ENCODE measurements around the gene NR4A1. TPM values are rescaled to one million over a fixed set of nuclear protein-coding genes. Genes with fewer than 3 reads are reported as not detected.

NR4A1 gene
- total RNA-seq, 1 experiment from 2014 or later, result 4.4 TPM

DNA sequence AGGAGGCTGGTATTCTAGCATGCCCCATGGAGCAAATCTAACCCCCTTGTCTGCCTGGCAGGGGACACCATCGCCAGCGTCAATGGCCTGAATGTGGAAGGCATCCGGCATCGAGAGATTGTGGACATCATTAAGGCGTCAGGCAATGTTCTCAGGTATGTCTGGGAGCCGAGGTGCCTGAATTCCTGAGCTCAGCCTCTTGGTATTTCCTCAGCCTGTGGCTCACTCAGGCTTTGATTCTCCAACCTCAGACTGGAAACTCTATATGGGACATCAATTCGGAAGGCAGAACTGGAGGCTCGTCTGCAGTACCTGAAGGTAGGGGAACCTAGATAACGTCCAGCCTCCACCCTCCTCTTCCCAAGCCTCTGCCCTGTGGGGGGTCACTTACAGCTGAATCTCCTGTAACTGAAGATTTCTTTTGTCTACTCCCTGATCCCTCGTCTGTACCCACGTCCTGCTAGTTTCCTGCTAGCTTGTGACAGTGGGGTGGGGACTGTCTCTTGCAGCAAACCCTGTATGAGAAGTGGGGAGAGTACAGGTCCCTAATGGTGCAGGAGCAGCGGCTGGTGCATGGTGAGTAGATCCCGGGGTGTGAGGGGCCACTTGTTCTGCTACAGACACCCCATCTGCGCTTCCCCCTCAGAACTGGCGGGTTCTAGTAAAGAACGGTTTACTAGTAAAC is 37.5 kb upstream of the NR4A1 start:
- no peaks in the 10 kb centered on the region for H3K9me3 ChIP-seq
- no peak overlapping the region for H3K4me3 ChIP-seq
- H3K27me3 ChIP-seq, result no peaks in the 10 kb centered on the region
- H3K36me3 ChIP-seq, result no peaks in the 10 kb centered on the region
- DNase-seq, result no peak

DNA sequence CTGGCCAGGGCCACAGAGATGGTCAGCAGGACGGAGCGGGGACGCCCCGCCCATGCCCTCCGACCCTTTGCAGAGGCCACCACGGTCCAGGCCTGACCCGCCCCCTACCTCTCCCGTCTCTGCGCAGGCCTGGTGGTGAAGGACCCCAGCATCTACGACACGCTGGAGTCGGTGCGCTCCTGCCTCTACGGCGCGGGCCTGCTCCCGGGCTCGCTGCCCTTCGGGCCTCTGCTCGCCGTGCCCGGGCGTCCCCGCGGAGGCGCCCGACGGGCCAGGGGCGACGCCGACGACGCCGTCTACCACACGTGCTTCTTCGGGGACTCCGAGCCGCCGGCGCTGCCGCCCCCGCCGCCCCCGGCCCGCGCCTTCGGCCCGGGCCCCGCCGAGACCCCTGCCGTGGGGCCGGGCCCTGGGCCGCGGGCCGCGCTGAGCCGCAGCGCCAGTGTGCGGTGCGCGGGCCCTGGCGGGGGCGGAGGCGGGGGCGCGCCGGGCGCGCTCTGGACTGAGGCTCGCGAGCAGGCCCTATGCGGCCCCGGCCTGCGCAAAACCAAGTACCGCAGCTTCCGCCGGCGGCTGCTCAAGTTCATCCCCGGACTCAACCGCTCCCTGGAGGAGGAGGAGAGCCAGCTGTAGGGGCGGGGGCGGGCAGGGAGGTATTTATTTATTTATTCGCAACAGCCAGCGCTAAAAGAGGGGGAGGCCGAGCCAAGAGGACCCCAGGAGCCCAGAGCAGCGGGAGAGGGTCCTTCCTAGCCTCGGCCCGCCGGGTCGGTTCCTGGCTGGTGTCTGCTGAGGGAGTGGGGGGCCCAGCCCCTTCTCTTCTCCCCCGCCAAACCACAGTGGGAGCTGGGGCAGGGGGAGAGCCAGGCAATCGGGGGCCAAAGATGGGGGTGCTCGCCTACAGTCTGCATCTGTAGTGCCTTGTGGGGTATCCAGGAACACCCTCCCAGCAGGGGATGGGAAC is 36.4 kb upstream of the NR4A1 start:
- DNase-seq, result no peak
- H3K9me3 ChIP-seq, result no peaks in the 10 kb centered on the region
- no peaks in the 10 kb centered on the region for H3K27me3 ChIP-seq

GRCh38 chr12:52015532-52016041 is 35.7 kb upstream of the NR4A1 start:
- Histone ChIP-seq H3K27me3 (no peaks in the 10 kb centered on the region), H3K36me3 (no peaks in the 10 kb centered on the region), H3K9me3 (no peaks in the 10 kb centered on the region), H3K4me3 (no peak overlapping the region)
- no peak for DNase-seq

More for the DNA sequence above, 36.4 kb upstream of the NR4A1 start:
- Histone ChIP-seq H3K4me3 (no peak overlapping the region), H3K36me3 (no peaks in the 10 kb centered on the region)

GRCh38 chr12:52018433-52019112 is 32.7 kb upstream of the NR4A1 start:
- Histone ChIP-seq H3K36me3 (no peaks in the 10 kb centered on the region), H3K9me3 (no peaks in the 10 kb centered on the region), H3K27me3 (no peaks in the 10 kb centered on the region), H3K4me3 (no peak overlapping the region)
- no peak for DNase-seq

DNA sequence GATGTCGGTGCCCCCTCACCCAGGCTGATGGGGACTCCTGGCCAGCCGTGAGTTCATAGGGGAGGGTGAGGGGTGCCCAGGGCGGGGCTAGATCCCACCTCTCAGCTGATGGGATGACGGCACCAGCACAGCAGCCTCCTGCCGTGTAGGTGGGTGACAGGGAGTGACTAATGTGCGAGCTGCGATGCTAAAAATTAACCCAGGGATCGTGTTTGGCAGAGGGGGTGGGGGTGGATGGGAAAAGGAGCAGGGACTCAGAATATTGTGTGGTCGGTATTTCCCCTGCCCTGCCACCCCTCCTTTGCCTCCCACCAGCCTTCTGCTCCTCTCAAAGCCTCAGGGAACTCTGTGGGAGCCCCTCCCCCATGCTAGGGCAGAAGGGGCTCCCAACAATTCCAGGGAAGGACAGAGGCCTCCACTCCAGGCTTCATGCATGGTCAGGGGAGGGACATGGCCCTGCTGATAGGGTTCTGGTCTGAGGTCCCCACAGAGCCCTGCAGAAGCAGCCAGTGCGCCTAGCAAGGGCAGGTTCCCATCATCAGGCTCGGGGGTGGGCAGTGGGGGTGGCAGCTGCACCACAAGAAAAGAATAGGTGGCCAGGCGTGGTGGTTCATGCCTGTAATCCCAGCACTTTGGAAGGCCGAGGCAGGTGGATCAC is 32.0 kb upstream of the NR4A1 start:
- DNase-seq, result no peak
- H3K27me3 ChIP-seq, result no peaks in the 10 kb centered on the region
- no peak overlapping the region for H3K4me3 ChIP-seq
- H3K36me3 ChIP-seq, result no peaks in the 10 kb centered on the region
- H3K9me3 ChIP-seq, result no peaks in the 10 kb centered on the region

- DNase-seq, result peak; percentile 44
- no peak overlapping the region for H3K4me3 ChIP-seq
- H3K9me3 ChIP-seq, result no peaks in the 10 kb centered on the region
- no peaks in the 10 kb centered on the region for H3K27me3 ChIP-seq
- H3K36me3 ChIP-seq, result no peaks in the 10 kb centered on the region
Measured at GRCh38 chr12:52020539-52021336, 30.5 kb upstream of the NR4A1 start.

GRCh38 chr12:52022841-52023181 is 28.4 kb upstream of the NR4A1 start:
- H3K4me3 ChIP-seq, result no peak overlapping the region; the same call in 1 of the 2 replicates
- H3K27me3 ChIP-seq, result no peaks in the 10 kb centered on the region
- no peak for DNase-seq
- no peaks in the 10 kb centered on the region for H3K9me3 ChIP-seq
- H3K36me3 ChIP-seq, result no peaks in the 10 kb centered on the region

DNA sequence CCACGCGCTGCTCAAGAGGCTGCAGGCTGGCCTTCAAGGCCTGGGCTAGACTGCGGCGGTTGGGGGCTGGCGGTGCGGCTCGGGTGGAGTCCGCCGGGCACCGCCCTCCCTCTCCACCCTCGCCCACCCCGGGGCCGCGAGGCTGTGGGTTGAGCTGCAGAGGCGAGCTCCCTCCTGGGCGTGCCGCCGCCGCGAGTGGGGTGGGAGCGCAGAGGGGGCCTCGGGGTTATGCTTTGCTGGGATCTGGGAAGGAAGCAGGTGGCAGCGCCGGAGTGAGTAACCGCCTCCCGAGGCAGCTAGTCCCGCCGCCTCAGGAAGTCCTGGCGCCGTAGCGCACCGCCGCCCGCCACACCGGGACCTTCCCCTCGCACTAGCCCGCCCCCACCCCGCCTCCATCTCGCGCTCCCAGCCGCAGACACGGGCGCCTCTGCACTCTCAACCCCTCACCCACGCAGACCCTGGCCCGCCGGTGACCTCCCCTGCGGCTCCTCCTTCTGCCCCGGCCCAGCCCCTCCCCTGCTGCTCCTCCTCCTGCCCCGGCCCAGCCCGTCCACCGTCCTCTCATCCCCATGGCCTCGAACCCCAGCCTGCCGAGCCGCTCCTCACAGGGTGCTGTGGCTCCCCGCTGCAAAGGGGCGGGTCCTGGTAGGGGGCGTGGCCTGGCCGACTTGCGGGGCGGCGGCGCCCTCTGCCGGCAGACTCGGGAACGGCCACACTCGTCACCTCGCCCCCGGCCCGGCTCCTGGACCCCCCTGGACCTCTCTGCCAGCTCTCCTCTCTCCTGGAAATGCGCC is 27.9 kb upstream of the NR4A1 start:
- Histone ChIP-seq H3K27me3 (no peaks in the 10 kb centered on the region), H3K9me3 (no peaks in the 10 kb centered on the region), H3K4me3 (peak overlapping the region; percentile 49), H3K36me3 (no peaks in the 10 kb centered on the region)
- DNase-seq, result peak; percentile 75

- Histone ChIP-seq H3K36me3 (no peaks in the 10 kb centered on the region), H3K4me3 (peak overlapping the region; percentile 49), H3K27me3 (no peaks in the 10 kb centered on the region), H3K9me3 (no peaks in the 10 kb centered on the region)
- no peak for DNase-seq
Measured at GRCh38 chr12:52023976-52024688, 27.1 kb upstream of the NR4A1 start.

DNA sequence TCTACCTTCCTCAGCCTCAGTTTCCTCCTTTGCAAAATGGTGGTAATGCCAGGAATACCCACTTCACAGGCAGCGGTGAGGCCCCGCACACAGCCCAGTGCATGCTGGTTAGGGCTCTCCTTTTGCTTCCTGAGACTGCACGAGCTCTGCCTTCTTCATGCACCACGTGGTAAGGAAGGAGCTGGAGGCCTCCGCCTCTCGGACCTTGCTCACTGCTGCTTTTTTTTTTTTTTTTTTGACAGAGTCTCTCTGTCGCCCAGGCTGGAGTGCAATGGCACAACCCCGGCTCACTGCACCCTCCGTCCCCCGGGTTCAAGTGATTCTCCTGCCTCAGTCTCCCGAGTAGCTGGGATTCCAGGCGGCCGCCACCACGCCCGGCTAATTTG is 26.4 kb upstream of the NR4A1 start:
- no peaks in the 10 kb centered on the region for H3K36me3 ChIP-seq
- H3K4me3 ChIP-seq, result no peak overlapping the region
- no peaks in the 10 kb centered on the region for H3K27me3 ChIP-seq
- no peaks in the 10 kb centered on the region for H3K9me3 ChIP-seq
- DNase-seq, result no peak

- Histone ChIP-seq H3K36me3 (no peaks in the 10 kb centered on the region), H3K9me3 (no peaks in the 10 kb centered on the region), H3K4me3 (no peak overlapping the region)
Measured at GRCh38 chr12:52026263-52026662, 25.0 kb upstream of the NR4A1 start.

GRCh38 chr12:52027085-52027843 is 24.0 kb upstream of the NR4A1 start:
- no peaks in the 10 kb centered on the region for H3K9me3 ChIP-seq
- no peaks in the 10 kb centered on the region for H3K36me3 ChIP-seq
- H3K4me3 ChIP-seq, result no peak overlapping the region
- H3K27me3 ChIP-seq, result no peaks in the 10 kb centered on the region
- no peak for DNase-seq

More at GRCh38 chr12:52026263-52026662, 25.0 kb upstream of the NR4A1 start:
- no peak for DNase-seq
- H3K27me3 ChIP-seq, result no peaks in the 10 kb centered on the region

- Histone ChIP-seq H3K27me3 (no peaks in the 10 kb centered on the region), H3K36me3 (no peaks in the 10 kb centered on the region), H3K9me3 (no peaks in the 10 kb centered on the region), H3K4me3 (no peak overlapping the region)
- DNase-seq, result peak; percentile 41
Measured at GRCh38 chr12:52029685-52030084, 21.6 kb upstream of the NR4A1 start.

- peak; percentile 66 for DNase-seq
- H3K27me3 ChIP-seq, result no peaks in the 10 kb centered on the region
- H3K36me3 ChIP-seq, result no peaks in the 10 kb centered on the region
- no peaks in the 10 kb centered on the region for H3K9me3 ChIP-seq
- H3K4me3 ChIP-seq, result peak overlapping the region; percentile 26
Measured at GRCh38 chr12:52032446-52032803, 18.8 kb upstream of the NR4A1 start.
